Adrenal gland (tissue), 5 donors: ENCODE data around the gene KCNQ4.

Experiments
- POLR2A ChIP-seq, 2 donors: fragments of 450-650 bp; IDR thresholded peaks; one replicate each; pipeline ENCODE4 v1.6.1; 2017; ENCODE audit warnings: antibody characterized with exemption in 2 of 2, mild to moderate bottlenecking in 2 of 2, moderate library complexity in 1 of 2
- TF ChIP-seq, protein P1 (sequence below), 6 experiments: fragments of 450-650 bp in 4 of 6; fragments of 200-600 bp in 2 of 6; sonication (generic) in 1 of 6; IDR thresholded peaks; 1 replicate in 5 of 6; 2 replicates in 1 of 6; pipeline versions ENCODE4 v1.5.1 to v1.8.0; 2016 to 2021; ENCODE audit warnings: antibody characterized with exemption in 6 of 6, mild to moderate bottlenecking in 2 of 6, moderate library complexity in 1 of 6
- donor health status: DM: no; HTN: no; CAD: no.

DNA sequence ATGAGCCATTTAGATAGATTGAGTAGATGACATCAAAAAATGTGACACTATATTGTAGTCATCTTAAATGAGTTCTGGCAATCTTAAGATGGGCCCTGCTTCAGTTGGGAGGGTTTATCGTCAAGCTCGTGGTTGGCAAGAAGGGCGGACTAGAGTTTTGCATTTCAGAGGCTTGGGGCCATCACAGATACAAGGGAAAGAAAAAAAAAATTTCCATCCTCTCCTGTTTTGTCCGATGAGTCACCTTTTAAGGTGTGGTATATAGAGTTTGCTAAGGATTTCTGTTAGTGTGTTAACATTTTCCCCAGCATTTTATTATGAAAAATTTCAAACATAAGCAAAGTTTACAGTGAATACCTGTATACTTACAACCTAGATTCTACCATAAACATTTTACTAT is 31.8 kb upstream of the KCNQ4 start:
- TF ChIP-seq, protein P1, sequence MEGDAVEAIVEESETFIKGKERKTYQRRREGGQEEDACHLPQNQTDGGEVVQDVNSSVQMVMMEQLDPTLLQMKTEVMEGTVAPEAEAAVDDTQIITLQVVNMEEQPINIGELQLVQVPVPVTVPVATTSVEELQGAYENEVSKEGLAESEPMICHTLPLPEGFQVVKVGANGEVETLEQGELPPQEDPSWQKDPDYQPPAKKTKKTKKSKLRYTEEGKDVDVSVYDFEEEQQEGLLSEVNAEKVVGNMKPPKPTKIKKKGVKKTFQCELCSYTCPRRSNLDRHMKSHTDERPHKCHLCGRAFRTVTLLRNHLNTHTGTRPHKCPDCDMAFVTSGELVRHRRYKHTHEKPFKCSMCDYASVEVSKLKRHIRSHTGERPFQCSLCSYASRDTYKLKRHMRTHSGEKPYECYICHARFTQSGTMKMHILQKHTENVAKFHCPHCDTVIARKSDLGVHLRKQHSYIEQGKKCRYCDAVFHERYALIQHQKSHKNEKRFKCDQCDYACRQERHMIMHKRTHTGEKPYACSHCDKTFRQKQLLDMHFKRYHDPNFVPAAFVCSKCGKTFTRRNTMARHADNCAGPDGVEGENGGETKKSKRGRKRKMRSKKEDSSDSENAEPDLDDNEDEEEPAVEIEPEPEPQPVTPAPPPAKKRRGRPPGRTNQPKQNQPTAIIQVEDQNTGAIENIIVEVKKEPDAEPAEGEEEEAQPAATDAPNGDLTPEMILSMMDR (IDR thresholded peaks at IDR 0.05) = no peak
- no peak for TF ChIP-seq POLR2A (IDR thresholded peaks at IDR 0.05)
